Activated T-cell treated with anti-CD3 and anti-CD28 coated beads, Interleukin-2, amount 50 U/mL, for 72 hours (primary cell): ENCODE data around the gene OLFM1. TPM values are rescaled to one million over a fixed set of nuclear protein-coding genes. Genes with fewer than 3 reads are reported as not detected.

ENCODE experiments used
- ATAC-seq, 2 donors: fragments of 150-1000 bp; cut with Tn5 transposase; replicated peaks in 1 of 2; 2 replicates each; pipeline ENCODE4 v1.10.0; 2021; ENCODE audit warnings: moderate library complexity in 2 of 2, mild to moderate bottlenecking in 1 of 2
- DNase-seq, 2 donors: peaks; one replicate each; pipeline ENCODE4 v3.0.0; 2021 to 2022; ENCODE audit warnings: mixed read lengths in 1 of 2
- H3K27ac Mint-ChIP-seq: one replicate; pipeline ENCODE4 v1.8.0; 2022; ENCODE audit warnings: mild to moderate bottlenecking, moderate library complexity, mixed read lengths
- H3K27me3 Mint-ChIP-seq: one replicate; pipeline ENCODE4 v1.8.0; 2022; ENCODE audit warnings: low read depth, mixed read lengths
- H3K36me3 Mint-ChIP-seq, 2 donors: one replicate each; pipeline ENCODE4 v1.8.0; 2022; ENCODE audit warnings: mixed read lengths in 2 of 2, mild to moderate bottlenecking in 1 of 2; ENCODE audit not compliant: insufficient read depth in 2 of 2
- H3K4me1 Mint-ChIP-seq: one replicate; pipeline ENCODE4 v1.8.0; 2022; ENCODE audit warnings: low read depth, mixed read lengths
- H3K4me3 Mint-ChIP-seq, 2 donors: one replicate each; pipeline ENCODE4 v1.8.0; 2022; ENCODE audit warnings: mild to moderate bottlenecking in 2 of 2, mixed read lengths in 2 of 2, moderate library complexity in 2 of 2
- H3K9me3 Mint-ChIP-seq, 2 donors: one replicate each; pipeline ENCODE4 v1.8.0; 2022; ENCODE audit warnings: mixed read lengths in 2 of 2
- total RNA-seq, 2 donors: library from RNA; stranded (reverse); gene quantifications; one replicate each; pipeline ENCODE4 v1.2.3, GENCODE V29; 2022

OLFM1 gene
- total RNA-seq, 2 donors from 2014 or later: 0.70 TPM; not detected in 1

DNA sequence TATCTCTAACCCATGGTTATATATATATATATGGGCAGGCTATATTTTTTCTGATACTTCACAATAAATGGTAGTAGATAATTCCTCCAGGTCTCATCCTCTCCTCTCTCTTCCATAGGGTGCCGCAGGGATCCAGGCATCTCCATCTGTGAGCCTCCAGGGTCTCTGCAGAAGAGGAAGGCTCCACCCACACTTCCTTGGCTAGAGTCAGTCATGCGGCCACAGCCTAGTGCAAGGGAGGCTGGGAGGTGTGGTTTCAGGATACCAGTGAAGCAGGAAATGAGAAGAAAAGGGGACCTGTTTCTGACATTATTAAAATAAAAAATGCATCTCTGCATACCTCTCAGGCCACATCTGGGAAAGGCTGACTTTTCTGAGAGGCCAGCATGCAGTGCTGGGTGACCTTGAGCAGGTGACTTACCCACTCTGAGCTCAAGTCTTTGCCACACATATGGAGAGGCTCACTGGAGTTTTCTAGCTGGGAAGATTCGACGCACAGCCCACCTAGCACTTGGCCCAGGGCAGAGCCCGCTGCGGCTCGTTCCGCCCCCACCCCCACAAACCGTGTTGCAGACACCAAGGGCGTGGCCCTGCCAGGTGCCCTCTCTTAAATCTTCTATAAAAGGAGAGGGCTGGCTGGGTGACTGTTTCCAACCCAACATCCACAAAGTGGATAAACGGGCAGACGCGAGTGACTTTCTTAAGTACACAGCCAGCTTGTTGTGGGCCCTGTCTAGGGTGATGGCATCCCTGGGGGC, 47.9 kb downstream of the OLFM1 start:
- ATAC-seq: no peak

DNA sequence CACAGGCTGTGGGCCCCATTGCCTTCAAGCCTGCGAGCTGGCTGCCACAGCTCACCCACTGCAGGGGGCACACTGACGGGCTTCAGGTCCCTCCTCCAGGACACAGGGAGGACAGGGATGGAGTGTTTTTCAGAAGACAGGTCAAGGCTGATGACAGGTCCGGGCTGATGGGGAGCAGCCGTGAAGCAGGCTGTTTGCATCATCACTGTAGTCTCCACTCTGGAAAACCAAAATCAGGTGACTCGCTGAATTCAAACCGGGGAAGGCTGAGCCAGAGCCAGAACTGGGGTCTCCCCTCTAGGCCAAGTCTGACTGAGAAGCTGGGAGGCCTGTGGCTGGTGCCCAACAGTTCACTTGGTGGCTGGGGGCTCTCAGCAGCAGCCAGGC, 48.5 kb downstream of the OLFM1 start:
- Mint-ChIP-seq H3K27ac (no peak overlapping the region), H3K4me3 (no peak overlapping the region)

More for the DNA sequence above, 47.9 kb downstream of the OLFM1 start:
- Mint-ChIP-seq H3K36me3 (no peaks in the 10 kb centered on the region), H3K4me3 (no peak overlapping the region), H3K27ac (no peak overlapping the region), H3K27me3 (peaks cover 12% of the 10 kb centered on the region), H3K9me3 (no peaks in the 10 kb centered on the region), H3K4me1 (peaks cover 4% of the 10 kb centered on the region)
- DNase-seq: no peak

GRCh38 chr9:135136481-135136880, 49.0 kb downstream of the OLFM1 start:
- DNase-seq (no peak), ATAC-seq (no peak)
- Mint-ChIP-seq H3K36me3 (no peaks in the 10 kb centered on the region), H3K4me1 (no peaks in the 10 kb centered on the region), H3K27me3 (peaks cover 12% of the 10 kb centered on the region), H3K9me3 (no peaks in the 10 kb centered on the region), H3K4me3 (no peak overlapping the region), H3K27ac (no peak overlapping the region)

More for the DNA sequence above, 48.5 kb downstream of the OLFM1 start:
- ATAC-seq (no peak), DNase-seq (no peak)
- no peaks in the 10 kb centered on the region for H3K9me3 Mint-ChIP-seq
- no peaks in the 10 kb centered on the region for H3K4me1 Mint-ChIP-seq
- no peaks in the 10 kb centered on the region for H3K36me3 Mint-ChIP-seq
- H3K27me3 Mint-ChIP-seq: peaks cover 12% of the 10 kb centered on the region

DNA sequence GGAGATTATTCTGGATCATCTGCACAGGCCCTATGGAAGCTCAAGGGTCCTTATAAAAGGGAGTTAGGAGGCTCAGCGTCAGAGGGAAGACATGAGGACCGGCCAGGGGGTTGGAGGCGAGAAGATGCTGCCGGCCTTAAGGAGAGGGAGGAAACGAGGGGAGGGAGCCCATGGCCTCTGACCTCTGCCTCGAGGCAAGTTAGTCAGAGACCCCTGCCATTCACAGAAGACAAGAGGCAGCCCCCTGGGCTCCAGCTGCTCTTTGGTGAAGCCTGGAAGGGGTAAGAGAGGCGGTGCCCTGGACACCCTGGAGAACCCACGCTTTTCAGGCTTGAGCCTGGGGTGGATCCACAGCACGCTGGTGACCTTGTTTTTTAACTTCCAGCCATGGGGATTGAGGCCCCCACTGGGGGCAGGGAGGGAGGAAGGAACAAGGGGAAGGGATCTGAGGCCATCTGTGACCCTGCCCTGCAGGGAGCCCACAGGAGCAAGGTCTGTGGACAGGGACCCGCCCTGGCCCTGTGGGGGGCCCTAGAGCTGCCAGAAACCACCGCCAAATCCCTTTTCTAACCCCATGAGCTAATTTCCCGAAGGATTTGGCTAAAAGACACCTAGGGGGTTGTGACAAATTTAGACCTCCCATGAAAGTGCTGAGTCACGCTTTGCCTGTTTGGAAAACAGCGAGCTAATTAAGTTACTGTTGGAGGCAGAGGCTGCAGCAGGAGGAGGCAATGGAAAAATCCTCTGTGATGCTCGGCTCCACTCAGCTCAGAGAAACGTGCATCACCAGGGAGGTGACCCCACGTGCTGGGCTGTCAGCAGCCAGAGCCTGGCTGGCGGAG, 49.7 kb downstream of the OLFM1 start:
- H3K4me1 Mint-ChIP-seq: no peaks in the 10 kb centered on the region
- no peak overlapping the region for H3K27ac Mint-ChIP-seq
- no peaks in the 10 kb centered on the region for H3K9me3 Mint-ChIP-seq
- H3K4me3 Mint-ChIP-seq: no peak overlapping the region
- DNase-seq (no peak), ATAC-seq (no peak)
- H3K36me3 Mint-ChIP-seq: no peaks in the 10 kb centered on the region
- peaks cover 12% of the 10 kb centered on the region for H3K27me3 Mint-ChIP-seq

DNA sequence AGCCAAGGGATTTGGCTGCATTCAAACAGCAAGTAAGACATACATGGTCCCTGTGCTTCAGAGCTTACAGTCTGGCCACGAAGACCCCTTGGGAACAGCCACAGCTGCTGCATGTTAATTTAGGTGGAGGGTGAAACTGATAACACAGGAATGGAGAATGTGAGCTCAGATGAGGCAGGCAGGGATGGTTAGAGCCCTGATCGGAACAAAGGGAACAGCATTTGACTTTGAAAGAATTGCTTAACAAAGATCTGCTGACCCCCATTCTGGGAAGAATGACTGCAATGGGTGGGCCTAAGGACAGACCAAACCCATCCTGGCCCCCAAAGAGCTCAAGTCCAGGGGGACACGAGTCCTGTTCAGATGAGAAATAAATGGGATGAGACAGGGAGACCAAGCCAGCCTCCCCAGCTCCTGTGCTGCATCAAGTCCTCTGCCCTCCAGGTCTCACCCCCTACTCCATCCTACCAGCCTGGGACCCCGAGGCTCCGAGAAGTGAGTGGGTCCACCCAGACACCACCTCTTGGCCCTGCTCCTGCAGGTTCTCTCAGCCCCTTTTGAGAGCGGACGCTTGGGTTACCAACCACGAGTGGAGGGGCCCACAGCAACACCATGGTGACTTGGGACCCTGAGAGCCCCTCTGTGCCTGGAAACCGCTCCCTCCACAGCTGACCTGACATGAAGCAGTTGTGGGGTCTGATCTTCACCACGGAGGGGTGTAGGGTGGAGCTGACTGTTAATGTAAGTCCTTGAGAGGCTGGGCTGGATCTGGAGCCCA, 50.8 kb downstream of the OLFM1 start:
- ATAC-seq: no peak
- H3K4me1 Mint-ChIP-seq: no peaks in the 10 kb centered on the region
- H3K36me3 Mint-ChIP-seq: no peaks in the 10 kb centered on the region
- no peak overlapping the region for H3K4me3 Mint-ChIP-seq
- no peak overlapping the region for H3K27ac Mint-ChIP-seq
- no peaks in the 10 kb centered on the region for H3K9me3 Mint-ChIP-seq
- DNase-seq: no peak
- peaks cover 6% of the 10 kb centered on the region for H3K27me3 Mint-ChIP-seq

DNA sequence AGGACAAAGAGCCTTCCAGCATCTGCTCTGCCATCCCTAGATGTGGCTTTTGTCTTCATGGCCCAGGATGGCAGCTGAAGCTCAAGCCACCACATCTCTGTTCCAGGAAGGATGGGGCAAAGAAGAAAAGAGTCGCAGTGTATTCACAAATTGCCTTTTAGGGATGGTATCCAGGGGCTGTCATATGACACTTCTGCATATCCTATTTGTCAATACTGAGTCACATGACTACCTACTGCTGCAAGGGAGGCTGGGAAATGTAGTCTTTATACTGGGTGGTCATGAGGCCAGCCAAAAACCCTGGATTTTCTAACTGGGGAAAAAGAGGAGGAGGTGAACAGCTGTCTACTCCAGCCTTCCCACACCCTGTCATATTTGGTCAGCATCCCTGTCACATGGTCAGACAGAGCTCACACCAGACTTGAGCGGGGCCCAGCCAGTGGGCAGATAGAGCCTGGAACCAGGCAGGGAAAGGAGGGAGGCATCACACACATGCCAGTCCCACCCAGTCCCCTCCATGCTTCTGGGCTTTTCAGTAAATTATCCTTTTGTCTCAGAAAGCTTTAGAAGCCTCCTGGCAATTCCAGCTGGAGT, 52.0 kb downstream of the OLFM1 start:
- Mint-ChIP-seq H3K27me3 (peaks cover 6% of the 10 kb centered on the region), H3K4me3 (no peak overlapping the region), H3K4me1 (no peaks in the 10 kb centered on the region), H3K36me3 (no peaks in the 10 kb centered on the region), H3K27ac (no peak overlapping the region), H3K9me3 (no peaks in the 10 kb centered on the region)
- DNase-seq: no peak
- no peak for ATAC-seq

DNA sequence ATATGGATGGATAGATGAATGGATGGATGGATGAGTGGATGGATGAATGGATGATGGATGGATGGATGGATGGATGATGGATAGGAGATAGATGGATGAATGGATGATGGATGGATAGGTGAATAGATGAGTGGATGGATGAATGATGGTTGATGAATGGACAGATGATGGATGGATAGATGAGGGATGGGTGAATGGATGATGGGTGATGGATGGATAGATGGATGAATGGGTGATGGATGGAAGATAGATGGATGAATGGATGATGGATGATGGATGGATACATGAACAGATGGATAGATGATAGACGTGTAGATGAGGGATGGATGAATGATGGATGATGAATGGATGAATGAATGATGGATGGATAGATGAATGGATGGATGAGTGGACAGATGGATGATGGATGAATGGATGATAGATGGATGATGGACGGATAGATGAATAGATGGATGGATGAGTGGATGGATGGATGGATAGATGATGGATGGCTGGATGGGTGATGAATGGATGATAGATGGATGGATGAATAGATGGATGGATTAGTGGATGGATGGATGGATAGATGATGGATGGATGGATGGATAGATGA, 53.8 kb downstream of the OLFM1 start:
- H3K4me1 Mint-ChIP-seq: no peaks in the 10 kb centered on the region
- ATAC-seq (no peak), DNase-seq (no peak)
- H3K27me3 Mint-ChIP-seq: peaks cover 6% of the 10 kb centered on the region
- no peaks in the 10 kb centered on the region for H3K9me3 Mint-ChIP-seq
- H3K4me3 Mint-ChIP-seq: no peak overlapping the region
- no peak overlapping the region for H3K27ac Mint-ChIP-seq
- no peaks in the 10 kb centered on the region for H3K36me3 Mint-ChIP-seq

DNA sequence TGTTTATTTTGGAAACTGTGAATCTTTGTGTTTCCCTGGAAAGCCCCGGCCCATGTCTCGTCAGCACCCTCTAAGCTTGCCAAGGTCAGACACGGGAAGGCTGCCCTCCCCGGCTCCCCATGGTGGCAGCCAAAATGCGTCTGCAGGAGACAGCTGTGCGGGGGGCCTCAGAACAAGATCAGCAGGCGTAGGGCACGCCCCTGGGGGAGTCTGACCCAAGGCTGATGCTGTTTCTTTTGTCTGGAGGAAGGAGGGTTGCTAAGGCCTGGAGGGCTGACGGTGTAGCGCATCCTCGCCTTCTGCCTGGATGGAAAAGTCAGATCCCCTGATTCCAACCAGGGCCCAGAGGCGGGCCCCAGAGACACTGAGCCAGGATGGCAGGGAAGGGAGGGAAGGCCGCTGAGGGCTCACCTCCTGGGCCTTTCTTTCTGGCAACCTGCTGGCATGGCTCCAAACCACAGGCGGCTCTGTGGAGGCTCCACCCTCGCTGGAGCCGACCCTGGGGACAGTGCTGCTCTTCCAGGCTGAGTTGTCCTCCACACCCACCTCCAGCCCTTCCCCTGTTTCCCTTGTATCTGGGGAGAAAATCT, 57.2 kb downstream of the OLFM1 start:
- Mint-ChIP-seq H3K9me3 (no peaks in the 10 kb centered on the region), H3K36me3 (no peaks in the 10 kb centered on the region), H3K4me1 (no peaks in the 10 kb centered on the region), H3K4me3 (no peak overlapping the region), H3K27me3 (no peaks in the 10 kb centered on the region), H3K27ac (no peak overlapping the region)
- no peak for DNase-seq
- no peak for ATAC-seq

GRCh38 chr9:135145312-135145711, 57.8 kb downstream of the OLFM1 start:
- H3K36me3 Mint-ChIP-seq: no peaks in the 10 kb centered on the region
- H3K27me3 Mint-ChIP-seq: no peaks in the 10 kb centered on the region
- no peak overlapping the region for H3K4me3 Mint-ChIP-seq
- H3K27ac Mint-ChIP-seq: no peak overlapping the region
- ATAC-seq (no peak), DNase-seq (no peak)
- no peaks in the 10 kb centered on the region for H3K9me3 Mint-ChIP-seq
- no peaks in the 10 kb centered on the region for H3K4me1 Mint-ChIP-seq

GRCh38 chr9:135146241-135146640, 58.8 kb downstream of the OLFM1 start:
- Mint-ChIP-seq H3K27me3 (no peaks in the 10 kb centered on the region), H3K36me3 (no peaks in the 10 kb centered on the region), H3K4me3 (no peak overlapping the region), H3K27ac (no peak overlapping the region), H3K4me1 (no peaks in the 10 kb centered on the region), H3K9me3 (peaks cover 0 to 3% of the 10 kb centered on the region in 2 donors)
- DNase-seq (no peak), ATAC-seq (no peak)

DNA sequence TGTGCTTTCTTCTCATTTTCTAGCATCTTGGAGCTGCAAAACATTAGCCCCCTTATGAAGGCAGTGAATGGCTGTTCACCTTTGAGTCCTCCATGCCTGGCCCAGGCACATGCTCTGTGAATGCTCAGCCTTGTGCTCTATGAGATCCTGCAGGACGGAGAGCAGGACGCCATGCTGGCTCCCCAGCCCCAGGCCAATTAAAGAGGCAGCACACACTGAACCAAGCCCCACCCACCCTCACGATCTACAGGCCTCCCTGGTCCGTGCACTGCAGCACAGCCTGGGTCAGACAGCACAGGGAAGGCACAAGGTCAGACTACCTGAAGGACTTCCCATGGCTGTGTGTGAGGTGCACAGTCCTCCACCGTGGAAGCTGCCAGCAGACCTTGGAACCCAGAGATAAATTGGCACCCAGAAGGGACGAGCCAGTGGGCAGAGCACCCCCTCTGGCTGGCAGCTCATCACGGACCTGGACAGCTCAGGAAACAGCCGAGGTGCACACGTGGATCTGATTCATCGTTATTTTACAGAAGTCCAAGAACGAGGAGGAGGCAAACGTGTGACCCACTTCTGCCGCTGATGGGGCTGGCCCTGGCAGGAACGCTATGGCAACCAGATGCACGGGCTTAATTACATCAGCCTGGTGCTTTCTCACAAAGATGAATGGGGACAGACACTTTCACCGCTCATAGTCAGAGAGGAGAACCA, 59.5 kb downstream of the OLFM1 start:
- Mint-ChIP-seq H3K4me1 (no peaks in the 10 kb centered on the region), H3K27me3 (no peaks in the 10 kb centered on the region), H3K4me3 (no peak overlapping the region), H3K27ac (no peak overlapping the region), H3K36me3 (no peaks in the 10 kb centered on the region), H3K9me3 (peaks cover 0 to 3% of the 10 kb centered on the region in 2 donors)
- no peak for DNase-seq
- ATAC-seq: no peak

DNA sequence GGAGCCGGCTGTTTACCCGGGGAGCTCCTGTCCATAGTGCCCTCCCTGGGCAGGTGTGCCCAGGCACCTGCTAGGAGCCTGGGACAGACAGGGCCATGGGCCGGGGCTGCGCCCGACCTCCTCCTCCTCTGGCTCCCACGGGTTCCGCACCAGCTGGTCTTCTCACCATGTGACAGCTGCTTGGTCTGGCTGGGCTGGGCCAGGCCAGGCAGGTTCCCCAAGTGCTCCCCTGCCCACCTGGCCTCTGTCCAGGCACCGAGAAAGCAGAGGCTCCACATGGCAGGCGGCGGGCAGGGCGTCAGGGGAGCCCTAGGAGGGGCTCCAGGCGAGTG, 60.0 kb downstream of the OLFM1 start:
- DNase-seq (no peak), ATAC-seq (no peak)
- Mint-ChIP-seq H3K27ac (no peak overlapping the region), H3K4me3 (no peak overlapping the region), H3K36me3 (no peaks in the 10 kb centered on the region), H3K4me1 (no peaks in the 10 kb centered on the region), H3K9me3 (peaks cover 0 to 3% of the 10 kb centered on the region in 2 donors), H3K27me3 (no peaks in the 10 kb centered on the region)
